ENCODE data around the gene GALNT10.

GRCh38 chr5:154205441-154206117 is 15.0 kb downstream of the GALNT10 start:
- TF ChIP-seq, protein P1, sequence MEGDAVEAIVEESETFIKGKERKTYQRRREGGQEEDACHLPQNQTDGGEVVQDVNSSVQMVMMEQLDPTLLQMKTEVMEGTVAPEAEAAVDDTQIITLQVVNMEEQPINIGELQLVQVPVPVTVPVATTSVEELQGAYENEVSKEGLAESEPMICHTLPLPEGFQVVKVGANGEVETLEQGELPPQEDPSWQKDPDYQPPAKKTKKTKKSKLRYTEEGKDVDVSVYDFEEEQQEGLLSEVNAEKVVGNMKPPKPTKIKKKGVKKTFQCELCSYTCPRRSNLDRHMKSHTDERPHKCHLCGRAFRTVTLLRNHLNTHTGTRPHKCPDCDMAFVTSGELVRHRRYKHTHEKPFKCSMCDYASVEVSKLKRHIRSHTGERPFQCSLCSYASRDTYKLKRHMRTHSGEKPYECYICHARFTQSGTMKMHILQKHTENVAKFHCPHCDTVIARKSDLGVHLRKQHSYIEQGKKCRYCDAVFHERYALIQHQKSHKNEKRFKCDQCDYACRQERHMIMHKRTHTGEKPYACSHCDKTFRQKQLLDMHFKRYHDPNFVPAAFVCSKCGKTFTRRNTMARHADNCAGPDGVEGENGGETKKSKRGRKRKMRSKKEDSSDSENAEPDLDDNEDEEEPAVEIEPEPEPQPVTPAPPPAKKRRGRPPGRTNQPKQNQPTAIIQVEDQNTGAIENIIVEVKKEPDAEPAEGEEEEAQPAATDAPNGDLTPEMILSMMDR (IDR thresholded peaks at IDR 0.05 in 8 of 11, conservative IDR thresholded peaks at IDR 0.05 in 3 of 11) = no peak
- TF ChIP-seq POLR2A (IDR thresholded peaks at IDR 0.05) (no peak), POLR2AphosphoS5 (IDR thresholded peaks at IDR 0.05) (no peak)

All from spleen (tissue), 7 donors.